SK-N-SH treated with all-trans-retinoic acid at 6 μM for 48 hours (cell line): Measurements from ENCODE around the gene UGT1A4.

Experiments used
- ATAC-seq: fragments of 200-7000 bp; cut with Tn5 transposase; 3 replicates; pipeline ENCODE4 v1.9.1; 2020; ENCODE audit warnings: mild to moderate bottlenecking, moderate library complexity
- ARNTL ChIP-seq: fragments of 450-650 bp; formaldehyde crosslinking; IDR thresholded peaks from 2 replicates; pipeline ENCODE4 v1.5.0; 2020; ENCODE audit warnings: low read depth, mild to moderate bottlenecking, moderate library complexity, borderline replicate concordance
- BACH2 ChIP-seq: fragments of 250-450 bp; sonication (Bioruptor Pico); IDR thresholded peaks from 2 replicates; pipeline ENCODE4 v1.9.0; 2021; ENCODE audit warnings: mild to moderate bottlenecking, borderline replicate concordance
- CREB5 ChIP-seq: fragments of 250-450 bp; sonication (Bioruptor Pico); IDR thresholded peaks from 2 replicates; pipeline ENCODE4 v1.5.1; 2020; ENCODE audit warnings: low read depth, mild to moderate bottlenecking, moderate library complexity
- CSDC2 ChIP-seq: fragments of 250-450 bp; sonication (Bioruptor Pico); IDR thresholded peaks from 2 replicates; pipeline ENCODE4 v1.5.0; 2020; ENCODE audit warnings: mild to moderate bottlenecking, moderate library complexity
- ESRRG ChIP-seq: fragments of 250-450 bp; sonication (Bioruptor Pico); IDR thresholded peaks from 2 replicates; pipeline ENCODE4 v1.6.1; 2021; ENCODE audit warnings: mild to moderate bottlenecking
- GLIS3 ChIP-seq: fragments of 250-450 bp; sonication (Bioruptor Pico); IDR thresholded peaks from 2 replicates; pipeline ENCODE4 v1.5.0; 2020; ENCODE audit warnings: mild to moderate bottlenecking, moderate library complexity
- ISL1 ChIP-seq: fragments of 250-450 bp; sonication (Bioruptor Pico); IDR thresholded peaks from 2 replicates; pipeline ENCODE4 v2.1.2; 2022; ENCODE audit warnings: mild to moderate bottlenecking, moderate library complexity
- OSR1 ChIP-seq: fragments of 250-450 bp; sonication (Bioruptor Pico); IDR thresholded peaks from 2 replicates; pipeline ENCODE4 v1.8.0; 2022; ENCODE audit warnings: moderate library complexity, mild to moderate bottlenecking, inconsistent platforms
- PATZ1 ChIP-seq: fragments of 250-450 bp; sonication (Bioruptor Pico); IDR thresholded peaks from 2 replicates; pipeline ENCODE4 v1.8.0; 2020; ENCODE audit warnings: mild to moderate bottlenecking, moderate library complexity, borderline replicate concordance
- PPARA ChIP-seq: fragments of 250-450 bp; sonication (Bioruptor Pico); IDR thresholded peaks from 2 replicates; pipeline ENCODE4 v1.5.0; 2020; ENCODE audit warnings: mild to moderate bottlenecking, borderline replicate concordance
- RARB ChIP-seq: fragments of 250-450 bp; sonication (Bioruptor Pico); IDR thresholded peaks from 2 replicates; pipeline ENCODE4 v1.8.0; 2021; ENCODE audit warnings: mild to moderate bottlenecking, moderate library complexity
- SNAI2 ChIP-seq: fragments of 250-450 bp; sonication (Bioruptor Pico); IDR thresholded peaks from 2 replicates; pipeline ENCODE4 v1.5.0; 2020; ENCODE audit warnings: mild to moderate bottlenecking, moderate library complexity
- TCF4 ChIP-seq: fragments of 250-450 bp; sonication (Bioruptor Pico); IDR thresholded peaks from 2 replicates; pipeline ENCODE4 v1.8.0; 2021; ENCODE audit warnings: mild to moderate bottlenecking, moderate library complexity, borderline replicate concordance
- TOX ChIP-seq: fragments of 250-450 bp; sonication (Bioruptor Pico); IDR thresholded peaks from 2 replicates; pipeline ENCODE4 v1.8.0; 2021; ENCODE audit warnings: mild to moderate bottlenecking, moderate library complexity, borderline replicate concordance
- ZC3H10 ChIP-seq: fragments of 250-450 bp; sonication (Bioruptor Pico); IDR thresholded peaks from 2 replicates; pipeline ENCODE4 v1.5.1; 2021; ENCODE audit warnings: mild to moderate bottlenecking, moderate library complexity
- ZFP3 ChIP-seq: fragments of 250-450 bp; sonication (Bioruptor Pico); IDR thresholded peaks from 2 replicates; pipeline ENCODE4 v1.5.0; 2020; ENCODE audit warnings: mild to moderate bottlenecking, moderate library complexity
- ZFP30 ChIP-seq: fragments of 450-650 bp; formaldehyde crosslinking; IDR thresholded peaks from 2 replicates; pipeline ENCODE4 v1.5.0; 2022; ENCODE audit warnings: mild to moderate bottlenecking, moderate library complexity
- ZNF565 ChIP-seq: fragments of 450-650 bp; formaldehyde crosslinking; conservative IDR thresholded peaks from 2 replicates; pipeline ENCODE4 v1.5.0; 2020; ENCODE audit warnings: low read depth, mild to moderate bottlenecking, moderate library complexity
- ZNF70 ChIP-seq: fragments of 450-650 bp; formaldehyde crosslinking; IDR thresholded peaks from 2 replicates; pipeline ENCODE4 v1.5.0; 2020; ENCODE audit warnings: mild to moderate bottlenecking, moderate library complexity
- ZNF8 ChIP-seq: fragments of 450-650 bp; formaldehyde crosslinking; IDR thresholded peaks from 2 replicates; pipeline ENCODE4 v1.5.0; 2020; ENCODE audit warnings: mild to moderate bottlenecking, moderate library complexity
- TF ChIP-seq, protein P1 (sequence below): fragments of 250-450 bp; sonication (Bioruptor Pico); IDR thresholded peaks from 2 replicates; pipeline ENCODE4 v1.5.0; 2020; ENCODE audit warnings: mild to moderate bottlenecking, moderate library complexity

UGT1A4 gene

GRCh38 chr2:233689501-233689900, 29.0 kb upstream of the UGT1A4 start:
- ATAC-seq, result no peak
- TF ChIP-seq SNAI2 (CRISPR knock-in tag) (no peak), ISL1 (CRISPR knock-in tag) (0 out of 2 replicates have a peak, but pooled peaks have one; percentile 32)
- TF ChIP-seq, all 23 proteins: peak for 1

DNA sequence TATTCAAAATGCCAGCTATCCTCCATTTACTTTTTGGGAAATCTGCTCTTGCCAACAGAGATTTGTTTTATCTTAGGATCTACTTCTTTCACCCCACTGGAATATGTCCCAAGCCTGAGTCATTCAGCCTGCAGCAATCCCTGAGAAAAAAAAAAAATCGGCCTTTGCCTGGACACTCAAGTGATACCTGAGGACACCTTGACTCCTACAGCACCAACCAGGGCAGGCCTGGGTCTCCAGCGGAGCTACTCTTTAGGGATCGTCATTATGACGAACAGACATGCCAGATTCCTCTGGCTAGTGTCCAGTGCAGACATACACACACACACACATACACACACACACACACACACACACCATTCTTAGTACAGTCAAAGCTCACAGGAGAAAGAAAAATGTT, 28.1 kb upstream of the UGT1A4 start:
- TF ChIP-seq ZC3H10 (CRISPR knock-in tag), result no peak
- TF ChIP-seq PATZ1 (CRISPR knock-in tag), result no peak
- TF ChIP-seq GLIS3 (CRISPR knock-in tag), result no peak
- TF ChIP-seq ARNTL (CRISPR knock-in tag), result no peak
- TF ChIP-seq SNAI2 (CRISPR knock-in tag), result no peak
- TF ChIP-seq ESRRG (CRISPR knock-in tag), result no peak
- no peak for TF ChIP-seq ZFP3 (CRISPR knock-in tag)
- ATAC-seq, result no peak

DNA sequence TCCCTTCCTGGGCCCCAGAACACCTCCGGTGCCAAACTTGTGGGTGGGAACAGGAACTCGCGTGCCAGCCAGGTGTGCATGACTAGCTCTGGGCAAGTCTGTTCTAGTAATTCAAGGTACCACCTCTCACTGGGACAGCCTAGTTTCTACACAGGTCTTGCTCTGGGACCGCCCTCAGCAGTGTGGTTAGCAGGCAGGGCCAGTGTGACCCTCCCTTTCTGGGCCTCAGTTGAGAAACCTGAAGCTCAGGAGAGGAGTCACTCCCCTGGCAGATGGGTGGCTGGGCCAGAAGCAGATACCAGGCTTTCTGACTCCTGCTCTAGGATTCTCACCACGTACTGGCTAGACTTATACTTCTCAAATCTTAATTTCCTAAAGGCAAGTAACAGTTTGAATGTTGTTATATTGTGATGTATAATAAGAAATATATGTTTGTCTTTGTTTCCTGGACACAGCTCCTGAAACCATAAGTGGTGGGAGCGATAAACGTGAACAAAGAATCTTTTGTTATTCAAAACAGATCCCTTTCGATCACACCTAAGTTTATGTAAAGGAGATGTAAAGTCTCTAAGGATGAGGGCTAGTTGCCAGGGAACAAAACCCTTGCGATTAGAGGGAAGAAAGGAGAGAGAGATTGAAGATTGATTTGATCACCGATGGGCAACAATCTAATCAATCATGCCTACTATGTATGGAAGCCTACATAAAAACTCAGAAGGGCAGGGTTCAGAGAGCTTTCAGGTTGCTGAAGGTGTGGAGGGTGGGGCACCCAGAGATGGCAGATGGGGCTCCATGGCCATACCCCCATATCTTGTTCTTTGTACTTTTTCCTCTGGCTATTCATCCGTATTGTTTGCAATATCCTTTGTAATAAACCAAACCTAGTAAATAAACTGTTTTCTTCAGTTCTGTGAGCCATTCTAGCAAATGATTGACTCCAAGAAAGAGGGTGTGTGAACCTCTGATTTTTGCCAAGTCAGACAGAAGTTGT, 26.8 kb upstream of the UGT1A4 start:
- TF ChIP-seq PATZ1 (CRISPR knock-in tag), result no peak
- no peak for TF ChIP-seq ZNF8 (CRISPR knock-in tag)
- no peak for TF ChIP-seq RARB (CRISPR knock-in tag)
- TF ChIP-seq, protein P1, sequence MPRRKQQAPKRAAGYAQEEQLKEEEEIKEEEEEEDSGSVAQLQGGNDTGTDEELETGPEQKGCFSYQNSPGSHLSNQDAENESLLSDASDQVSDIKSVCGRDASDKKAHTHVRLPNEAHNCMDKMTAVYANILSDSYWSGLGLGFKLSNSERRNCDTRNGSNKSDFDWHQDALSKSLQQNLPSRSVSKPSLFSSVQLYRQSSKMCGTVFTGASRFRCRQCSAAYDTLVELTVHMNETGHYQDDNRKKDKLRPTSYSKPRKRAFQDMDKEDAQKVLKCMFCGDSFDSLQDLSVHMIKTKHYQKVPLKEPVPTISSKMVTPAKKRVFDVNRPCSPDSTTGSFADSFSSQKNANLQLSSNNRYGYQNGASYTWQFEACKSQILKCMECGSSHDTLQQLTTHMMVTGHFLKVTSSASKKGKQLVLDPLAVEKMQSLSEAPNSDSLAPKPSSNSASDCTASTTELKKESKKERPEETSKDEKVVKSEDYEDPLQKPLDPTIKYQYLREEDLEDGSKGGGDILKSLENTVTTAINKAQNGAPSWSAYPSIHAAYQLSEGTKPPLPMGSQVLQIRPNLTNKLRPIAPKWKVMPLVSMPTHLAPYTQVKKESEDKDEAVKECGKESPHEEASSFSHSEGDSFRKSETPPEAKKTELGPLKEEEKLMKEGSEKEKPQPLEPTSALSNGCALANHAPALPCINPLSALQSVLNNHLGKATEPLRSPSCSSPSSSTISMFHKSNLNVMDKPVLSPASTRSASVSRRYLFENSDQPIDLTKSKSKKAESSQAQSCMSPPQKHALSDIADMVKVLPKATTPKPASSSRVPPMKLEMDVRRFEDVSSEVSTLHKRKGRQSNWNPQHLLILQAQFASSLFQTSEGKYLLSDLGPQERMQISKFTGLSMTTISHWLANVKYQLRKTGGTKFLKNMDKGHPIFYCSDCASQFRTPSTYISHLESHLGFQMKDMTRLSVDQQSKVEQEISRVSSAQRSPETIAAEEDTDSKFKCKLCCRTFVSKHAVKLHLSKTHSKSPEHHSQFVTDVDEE, result no peak
- TF ChIP-seq CSDC2, result no peak
- TF ChIP-seq TCF4 (CRISPR knock-in tag), result no peak
- no peak for TF ChIP-seq ZFP30
- ATAC-seq, result no peak

DNA sequence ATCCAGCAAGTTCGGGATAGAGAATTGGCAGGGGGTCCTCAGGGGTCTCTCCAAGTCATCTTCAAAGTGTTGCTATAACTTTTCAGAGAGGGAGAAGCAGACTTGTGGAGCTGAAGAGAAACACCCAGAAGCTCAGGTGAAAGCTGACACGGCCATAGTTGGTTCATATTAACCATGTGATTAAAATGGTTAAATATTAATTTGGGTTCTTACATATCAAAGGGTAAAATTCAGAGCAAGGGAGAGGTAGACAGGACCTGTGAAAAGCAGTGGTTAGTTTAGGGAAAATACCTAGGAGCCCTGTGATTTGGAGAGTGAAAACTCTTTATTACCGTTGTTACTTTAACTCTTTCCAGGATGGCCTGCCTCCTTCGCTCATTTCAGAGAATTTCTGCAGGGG, 25.9 kb upstream of the UGT1A4 start, which contains the start of gene UGT1A6:
Gene UGT1A6, plus strand, starts transcription at position 243 of the 400 bp plus-strand sequence. Its CDS starts 115 bp downstream, at position 358.
- ATAC-seq, result no peak
- TF ChIP-seq TOX (CRISPR knock-in tag) (no peak), CSDC2 (no peak), ISL1 (CRISPR knock-in tag) (no peak)

GRCh38 chr2:233693963-233694362, 24.6 kb upstream of the UGT1A4 start:
- ATAC-seq, result no peak
- TF ChIP-seq CSDC2, result no peak
- TF ChIP-seq ESRRG (CRISPR knock-in tag), result no peak
- TF ChIP-seq BACH2 (CRISPR knock-in tag), result no peak
- no peak for TF ChIP-seq CREB5 (CRISPR knock-in tag)
- TF ChIP-seq SNAI2 (CRISPR knock-in tag), result no peak
- no peak for TF ChIP-seq OSR1 (CRISPR knock-in tag)
- TF ChIP-seq, protein P1, result no peak
- no peak for TF ChIP-seq ZNF70 (CRISPR knock-in tag)
- no peak for TF ChIP-seq ZNF8 (CRISPR knock-in tag)
- no peak for TF ChIP-seq PPARA
- TF ChIP-seq ZNF565 (CRISPR knock-in tag), result no peak
- TF ChIP-seq RARB (CRISPR knock-in tag), result no peak
- no peak for TF ChIP-seq ZC3H10 (CRISPR knock-in tag)
- TF ChIP-seq ZFP30, result no peak
